GM12875 (cell line): Measurements from ENCODE around the gene RGS19.

Source experiments
- H3K4me3 ChIP-seq: one replicate; pipeline ENCODE4 v1.5.1; 2011; ENCODE audit warnings: low read depth, low read length, control low read depth
- TF ChIP-seq, protein P1 (sequence below): IDR thresholded peaks from 2 replicates; pipeline ENCODE4 v1.5.1; 2011; ENCODE audit warnings: low read depth, mild to moderate bottlenecking, control low read depth, inconsistent platforms, low read length, moderate library complexity, borderline replicate concordance; ENCODE audit not compliant: insufficient read depth

RGS19 gene

DNA sequence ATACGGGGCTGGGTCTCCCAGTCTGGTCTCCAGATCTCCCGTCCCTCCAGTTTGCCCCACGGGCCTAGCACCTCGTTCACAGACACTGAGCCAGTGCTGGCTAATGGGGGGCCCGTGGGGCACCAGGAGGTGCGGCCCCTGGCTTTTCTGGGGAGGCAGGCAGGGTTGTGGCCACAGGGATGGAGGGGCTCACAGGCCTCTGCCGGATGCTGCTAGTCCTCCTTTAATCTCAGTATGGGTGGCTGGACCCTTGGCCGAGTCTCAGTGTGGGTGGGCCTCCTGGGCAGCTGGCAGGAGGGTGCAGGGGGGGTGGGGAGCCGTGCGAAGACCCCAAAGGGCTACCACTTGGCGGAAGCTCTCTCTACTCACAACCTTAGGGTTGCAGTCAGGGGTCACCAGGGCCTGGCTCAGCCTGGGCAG is 28.3 kb downstream of the RGS19 start:
- H3K4me3 ChIP-seq: no peak overlapping the region
- TF ChIP-seq, protein P1, sequence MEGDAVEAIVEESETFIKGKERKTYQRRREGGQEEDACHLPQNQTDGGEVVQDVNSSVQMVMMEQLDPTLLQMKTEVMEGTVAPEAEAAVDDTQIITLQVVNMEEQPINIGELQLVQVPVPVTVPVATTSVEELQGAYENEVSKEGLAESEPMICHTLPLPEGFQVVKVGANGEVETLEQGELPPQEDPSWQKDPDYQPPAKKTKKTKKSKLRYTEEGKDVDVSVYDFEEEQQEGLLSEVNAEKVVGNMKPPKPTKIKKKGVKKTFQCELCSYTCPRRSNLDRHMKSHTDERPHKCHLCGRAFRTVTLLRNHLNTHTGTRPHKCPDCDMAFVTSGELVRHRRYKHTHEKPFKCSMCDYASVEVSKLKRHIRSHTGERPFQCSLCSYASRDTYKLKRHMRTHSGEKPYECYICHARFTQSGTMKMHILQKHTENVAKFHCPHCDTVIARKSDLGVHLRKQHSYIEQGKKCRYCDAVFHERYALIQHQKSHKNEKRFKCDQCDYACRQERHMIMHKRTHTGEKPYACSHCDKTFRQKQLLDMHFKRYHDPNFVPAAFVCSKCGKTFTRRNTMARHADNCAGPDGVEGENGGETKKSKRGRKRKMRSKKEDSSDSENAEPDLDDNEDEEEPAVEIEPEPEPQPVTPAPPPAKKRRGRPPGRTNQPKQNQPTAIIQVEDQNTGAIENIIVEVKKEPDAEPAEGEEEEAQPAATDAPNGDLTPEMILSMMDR: no peak

DNA sequence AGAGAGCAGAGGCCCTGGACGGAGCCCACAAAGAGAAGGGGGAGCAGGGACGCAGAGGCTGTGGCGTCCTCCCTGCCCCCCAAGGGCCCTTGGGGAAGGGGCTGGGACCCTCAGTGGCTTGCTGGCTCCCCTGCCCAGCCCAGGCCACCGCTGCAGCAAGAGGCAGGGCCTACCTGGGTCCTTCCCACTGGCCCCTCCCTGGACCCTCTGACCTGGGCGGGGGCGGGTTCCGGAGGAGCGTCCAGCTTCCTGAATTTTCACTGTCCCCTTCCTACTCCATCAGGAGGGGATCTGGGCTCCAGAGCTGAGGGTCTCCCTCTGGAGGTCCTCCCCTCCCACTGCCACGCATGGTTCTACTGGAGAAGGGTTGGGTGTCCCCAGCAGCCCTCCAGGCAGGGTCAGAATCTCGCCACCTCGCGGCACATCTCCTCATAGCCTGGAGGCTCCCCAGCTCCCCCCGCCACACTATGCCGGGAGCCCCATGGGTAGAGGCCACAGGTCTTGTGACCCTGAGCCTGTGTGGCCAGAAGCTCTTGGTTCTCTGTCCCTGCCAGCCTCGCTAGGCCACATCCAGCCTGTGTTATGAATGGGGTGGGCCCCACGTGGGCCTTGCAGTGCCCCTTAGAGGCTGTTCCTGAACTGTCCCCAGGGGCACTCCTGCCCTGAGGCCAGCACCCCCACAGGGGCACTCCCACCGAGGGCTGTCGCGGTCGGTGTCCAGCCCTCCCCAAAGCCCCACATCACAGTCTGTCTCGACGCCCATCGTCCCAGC is 28.9 kb downstream of the RGS19 start:
- TF ChIP-seq, protein P1: no peak
- H3K4me3 ChIP-seq: no peak overlapping the region

DNA sequence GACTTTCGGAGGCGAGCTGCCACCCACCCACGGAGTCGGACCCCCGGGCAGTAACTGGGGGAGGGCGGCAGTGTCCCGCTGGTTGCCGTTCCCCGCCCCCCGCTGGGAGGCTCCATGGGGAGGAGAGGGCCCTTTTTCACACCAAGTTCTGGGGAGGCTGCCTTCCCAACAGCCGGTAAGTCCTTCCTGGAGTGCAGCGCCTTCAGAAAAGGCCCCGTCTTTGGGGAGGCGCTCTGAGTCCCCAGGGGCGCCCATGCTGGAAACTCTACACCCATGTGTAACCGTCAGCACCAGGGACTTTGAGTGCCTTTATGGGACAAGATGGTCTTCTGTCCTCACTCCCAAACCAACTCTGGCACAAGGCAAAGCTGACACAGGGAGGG is 29.4 kb downstream of the RGS19 start:
- no peak overlapping the region for H3K4me3 ChIP-seq
- TF ChIP-seq, protein P1: no peak

DNA sequence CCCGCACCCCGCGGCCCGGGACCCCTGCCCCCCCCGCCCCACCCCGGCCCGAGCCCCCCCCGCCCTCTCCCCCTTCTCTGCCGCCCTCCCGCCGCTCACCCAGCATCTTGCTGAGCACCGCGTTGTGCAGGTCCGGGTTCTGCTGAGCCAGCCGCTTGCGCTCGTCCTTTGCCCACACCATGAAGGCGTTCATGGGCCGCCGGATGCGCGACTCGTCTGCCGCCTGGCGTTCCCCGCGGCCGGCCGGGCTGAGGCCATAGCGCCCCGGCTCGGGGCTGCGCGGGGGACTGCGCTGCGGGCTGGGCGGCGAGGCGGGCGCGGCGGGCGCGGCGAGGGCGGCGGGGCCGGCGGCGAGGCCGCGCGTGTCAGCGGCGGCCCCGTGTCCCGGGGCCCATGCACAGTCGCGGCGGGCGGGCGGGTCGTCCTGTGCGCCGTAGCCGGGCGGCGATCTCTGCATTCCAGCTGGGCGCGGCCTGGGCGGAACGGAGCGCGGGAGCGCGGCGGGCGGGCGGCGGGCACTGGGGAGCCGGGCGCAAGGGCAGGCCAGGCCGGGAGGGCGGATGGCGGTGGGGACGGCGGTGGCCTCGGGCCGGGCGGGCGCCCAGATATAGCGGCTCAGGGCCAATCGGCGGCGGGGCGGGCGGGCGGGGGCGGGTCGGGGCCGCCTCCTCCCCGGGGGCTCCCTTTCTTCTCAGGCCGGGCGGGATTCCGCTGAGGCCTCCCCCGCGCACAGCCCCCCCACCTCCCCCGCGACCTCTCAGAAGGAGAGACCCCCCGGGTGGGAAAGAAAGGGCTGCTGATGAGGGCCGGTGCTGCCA is 30.0 kb downstream of the RGS19 start, which contains the start of gene SOX18:
Gene SOX18, minus strand, starts transcription at position 580 of the 818 bp plus-strand sequence. Its CDS starts 123 bp downstream, at position 457.
- TF ChIP-seq, protein P1: no peak
- H3K4me3 ChIP-seq: no peak within 1 kb of the TSS

DNA sequence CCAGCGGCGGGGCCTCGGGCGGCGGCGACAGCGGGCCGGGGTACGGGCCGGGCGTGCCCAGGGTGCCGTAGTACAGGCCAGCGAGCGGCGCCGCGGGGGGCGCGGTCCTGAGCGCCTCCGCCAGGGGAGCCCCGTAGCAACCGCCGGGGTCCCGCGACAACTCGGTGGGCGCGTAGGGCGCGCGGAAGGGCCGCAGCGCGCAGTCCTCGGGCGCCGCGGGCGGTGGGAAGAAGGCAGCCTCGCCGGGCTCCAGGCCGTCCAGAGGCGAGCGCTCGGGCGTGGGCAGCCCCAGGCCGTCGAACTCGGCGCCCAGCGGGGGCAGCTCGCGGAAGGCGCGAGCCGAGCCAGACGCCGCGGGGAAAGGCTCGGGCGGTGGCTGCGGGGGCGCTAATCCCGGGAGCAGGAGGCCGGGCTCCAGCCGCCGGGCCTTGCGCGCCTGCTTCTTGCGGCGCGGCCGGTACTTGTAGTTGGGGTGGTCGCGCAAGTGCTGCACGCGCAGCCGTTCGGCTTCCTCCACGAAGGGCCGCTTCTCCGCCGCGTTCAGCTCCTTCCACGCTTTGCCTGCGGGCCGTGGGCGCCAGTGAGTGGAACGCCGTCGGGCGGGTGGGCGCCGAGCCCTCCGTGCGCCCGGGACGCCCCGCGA is 30.8 kb downstream of the RGS19 start:
- TF ChIP-seq, protein P1: no peak
- no peak overlapping the region for H3K4me3 ChIP-seq

DNA sequence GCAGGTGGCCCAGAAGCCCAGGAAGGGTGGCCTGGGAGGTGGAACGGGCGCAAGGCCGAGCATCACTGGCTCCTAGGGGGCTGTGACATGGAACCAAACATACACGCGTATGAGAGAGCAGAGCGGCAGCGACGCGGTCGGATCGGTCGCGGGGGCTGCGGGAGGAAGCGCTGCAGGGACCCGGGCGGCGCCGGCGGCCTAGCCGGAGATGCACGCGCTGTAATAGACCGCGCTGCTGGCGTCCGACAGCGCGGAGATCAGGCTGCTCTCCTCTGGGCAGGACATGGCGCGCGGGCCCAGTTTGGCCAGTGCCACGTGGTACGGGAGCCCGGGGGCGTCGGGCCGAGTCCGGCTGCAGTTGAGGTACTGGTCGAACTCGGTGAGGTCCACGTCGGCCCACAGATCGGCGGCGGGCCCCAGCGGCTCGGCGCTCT is 31.3 kb downstream of the RGS19 start:
- H3K4me3 ChIP-seq: no peak overlapping the region
- TF ChIP-seq, protein P1: no peak
